ENCODE measurements around the gene ASCL2. TPM values are rescaled to one million over a fixed set of nuclear protein-coding genes. Genes with fewer than 3 reads are reported as not detected.

Gene ASCL2
- polyA plus RNA-seq, 3 donors = 1.5 to 3.8 (median 2.5) TPM

GRCh38 chr11:2221024-2221423 lies 49.4 kb downstream of the ASCL2 start:
- no peak for DNase-seq (ENCODE audit: extremely low read depth in 1 of 11, low read depth in 9 of 11, low spot score in 4 of 11)

- no peak for DNase-seq (ENCODE audit: extremely low read depth in 1 of 11, low read depth in 9 of 11, low spot score in 4 of 11)
These were observed 50.1 kb downstream of the ASCL2 start for GRCh38 chr11:2220173-2220771.

GRCh38 chr11:2219318-2220017 lies 50.9 kb downstream of the ASCL2 start:
- no peak for DNase-seq (ENCODE audit: extremely low read depth in 1 of 11, low read depth in 9 of 11, low spot score in 4 of 11)

Other genes starting within 250 kb of the ASCL2 start
- 1,000 to 10,000 TPM in 1 of 3 donors, 100 to 1,000 TPM in 2; 714 to 1,039 (median 964) TPM for gene IGF2, start 131.2 kb downstream of the ASCL2 start, polyA plus RNA-seq (ENCODE audit: insufficient read length in 3 of 3)
- gene INS, start 109.4 kb downstream of the ASCL2 start, polyA plus RNA-seq (ENCODE audit: insufficient read length in 3 of 3) = not detected
- 1 to 10 TPM in 2 of 3 donors, under 1 TPM in 1; 0.73 to 1.7 (median 1.4) TPM for gene TH, start 98.8 kb downstream of the ASCL2 start, polyA plus RNA-seq (ENCODE audit: insufficient read length in 3 of 3)
- gene C11orf21, start 31.3 kb upstream of the ASCL2 start, polyA plus RNA-seq (ENCODE audit: insufficient read length in 3 of 3) = 1 to 10 TPM in 1 of 3 donors, under 1 TPM in 2; 0.67 to 1.1 (median 0.82) TPM
- 1 to 10 TPM; 1.6 to 2.7 (median 2.6) TPM for gene TSPAN32, start 31.4 kb upstream of the ASCL2 start, polyA plus RNA-seq (ENCODE audit: insufficient read length in 3 of 3)
- gene CD81, start 106.7 kb upstream of the ASCL2 start, polyA plus RNA-seq (ENCODE audit: insufficient read length in 3 of 3) = 100 to 1,000 TPM; 528 to 587 (median 583) TPM
- 10 to 100 TPM; 30.8 to 45.5 (median 44.8) TPM for gene TSSC4, start 130.2 kb upstream of the ASCL2 start, polyA plus RNA-seq (ENCODE audit: insufficient read length in 3 of 3)
- gene TRPM5, start 173.9 kb upstream of the ASCL2 start, polyA plus RNA-seq (ENCODE audit: insufficient read length in 3 of 3) = 1 to 10 TPM; 2.7 to 4.5 (median 3.5) TPM
- gene KCNQ1, start 174.4 kb upstream of the ASCL2 start, polyA plus RNA-seq (ENCODE audit: insufficient read length in 3 of 3) = 10 to 100 TPM in 2 of 3 donors, 1 to 10 TPM in 1; 9.2 to 13.2 (median 10.6) TPM